CD14-positive monocyte (primary cell): ENCODE results near the gene LTBP2. TPM values are rescaled to one million over a fixed set of nuclear protein-coding genes. Genes with fewer than 3 reads are reported as not detected.

Experiments used
- DNase-seq, 3 donors: peaks; one replicate each; pipeline ENCODE4 v3.0.0-alpha.2; 2011 to 2022
- H2AFZ ChIP-seq: 2 replicates; pipeline ENCODE4 v1.6.0; 2012; ENCODE audit warnings: mild to moderate bottlenecking, low read depth, low read length, inconsistent platforms; ENCODE audit not compliant: insufficient read depth, poor library complexity, severe bottlenecking
- H3K27ac ChIP-seq, 2 donors: 1 replicate in 1 of 2; 2 replicates in 1 of 2; pipeline ENCODE4 v1.5.1; 2012 to 2013; ENCODE audit warnings: low read length in 2 of 2, control low read depth in 1 of 2, inconsistent platforms in 1 of 2, low read depth in 1 of 2, mild to moderate bottlenecking in 1 of 2
- H3K27me3 ChIP-seq, 2 donors: one replicate each; pipeline versions ENCODE4 v1.6.0 to v1.6.1; 2011 to 2013; ENCODE audit warnings: low read length in 2 of 2; ENCODE audit not compliant: control insufficient read depth in 2 of 2, insufficient read depth in 2 of 2
- H3K36me3 ChIP-seq, 2 donors: replicated peaks in 1 of 2; 1 replicate in 1 of 2; 2 replicates in 1 of 2; pipeline versions ENCODE4 v1.5.1 to v1.6.1; 2012 to 2013; ENCODE audit warnings: low read length in 2 of 2, control low read depth in 1 of 2, inconsistent platforms in 1 of 2, mild to moderate bottlenecking in 1 of 2; ENCODE audit not compliant: insufficient read depth in 2 of 2, control insufficient read depth in 1 of 2
- H3K4me1 ChIP-seq, 2 donors: 1 replicate in 1 of 2; 2 replicates in 1 of 2; pipeline versions ENCODE4 v1.5.1 to v1.6.1; 2012 to 2013; ENCODE audit warnings: low read length in 2 of 2, control low read depth in 1 of 2, inconsistent platforms in 1 of 2, mild to moderate bottlenecking in 1 of 2, moderate library complexity in 1 of 2; ENCODE audit not compliant: insufficient read depth in 2 of 2, control insufficient read depth in 1 of 2
- H3K4me2 ChIP-seq: replicated peaks from 2 replicates; pipeline ENCODE3; 2012; ENCODE audit warnings: low read length, moderate library complexity, mild to moderate bottlenecking; ENCODE audit not compliant: poor library complexity, severe bottlenecking; ENCODE audit errors: extremely low read depth
- H3K4me3 ChIP-seq, 3 experiments: fragments of 200-600 bp in 1 of 3; sonication (generic) in 1 of 3; replicated peaks in 1 of 3; 1 replicate in 2 of 3; 2 replicates in 1 of 3; pipeline ENCODE4 v1.5.1; 2011 to 2013; ENCODE audit warnings: low read length in 3 of 3, mild to moderate bottlenecking in 3 of 3, control low read depth in 2 of 3, low read depth in 2 of 3, inconsistent platforms in 1 of 3, moderate library complexity in 1 of 3
- H3K79me2 ChIP-seq: 2 replicates; pipeline ENCODE4 v1.6.0; 2012; ENCODE audit warnings: mild to moderate bottlenecking, control low read depth, inconsistent platforms, low read length, moderate library complexity; ENCODE audit not compliant: insufficient read depth
- H3K9ac ChIP-seq: 2 replicates; pipeline ENCODE4 v1.6.0; 2017; ENCODE audit warnings: low read length, mild to moderate bottlenecking; ENCODE audit not compliant: insufficient read depth, poor library complexity, severe bottlenecking
- H3K9me3 ChIP-seq, 2 donors: replicated peaks in 1 of 2; 1 replicate in 1 of 2; 2 replicates in 1 of 2; pipeline versions ENCODE4 v1.5.1 to v1.6.1; 2012 to 2013; ENCODE audit warnings: low read length in 2 of 2, control low read depth in 1 of 2; ENCODE audit not compliant: control insufficient read depth in 1 of 2, insufficient read depth in 1 of 2
- H4K20me1 ChIP-seq: 2 replicates; pipeline ENCODE4 v1.6.0; 2012; ENCODE audit warnings: mild to moderate bottlenecking, low read length, control low read depth, moderate library complexity; ENCODE audit not compliant: insufficient read depth
- H3K27ac Mint-ChIP-seq, 7 donors: one replicate each; pipeline ENCODE4 v1.8.0; 2020; ENCODE audit warnings: mild to moderate bottlenecking in 7 of 7, mixed read lengths in 7 of 7, moderate library complexity in 6 of 7, inconsistent platforms in 2 of 7
- H3K27me3 Mint-ChIP-seq, 3 donors: one replicate each; pipeline ENCODE4 v1.8.0; 2021 to 2022; ENCODE audit warnings: low read depth in 3 of 3, mild to moderate bottlenecking in 3 of 3, mixed read lengths in 3 of 3, moderate library complexity in 3 of 3, inconsistent platforms in 1 of 3
- H3K36me3 Mint-ChIP-seq, 2 donors: one replicate each; pipeline ENCODE4 v1.8.0; 2020; ENCODE audit warnings: mixed read lengths in 2 of 2, inconsistent platforms in 1 of 2, mild to moderate bottlenecking in 1 of 2
- H3K4me1 Mint-ChIP-seq: one replicate; pipeline ENCODE4 v1.8.0; 2020; ENCODE audit warnings: mild to moderate bottlenecking, mixed read lengths
- H3K4me3 Mint-ChIP-seq, 2 donors: one replicate each; pipeline ENCODE4 v1.8.0; 2020; ENCODE audit warnings: mild to moderate bottlenecking in 2 of 2, mixed read lengths in 2 of 2, moderate library complexity in 1 of 2
- H3K9me3 Mint-ChIP-seq, 7 donors: one replicate each; pipeline ENCODE4 v1.8.0; 2020 to 2022; ENCODE audit warnings: mixed read lengths in 7 of 7, mild to moderate bottlenecking in 6 of 7, moderate library complexity in 6 of 7, inconsistent platforms in 2 of 7
- CTCF ChIP-seq: fragments of 200-600 bp; IDR thresholded peaks from one replicate; pipeline ENCODE4 v1.8.0; 2022; ENCODE audit warnings: antibody characterized with exemption, mild to moderate bottlenecking
- WGBS: methylation state at CpG from one replicate; pipeline ENCODE4 v1.1.5; 2013; ENCODE audit warnings: missing lambda C conversion rate; ENCODE audit not compliant: insufficient coverage; 5-methylcytosine and 5-hydroxymethylcytosine counted together
- intact Hi-C, 2 donors: fragments of 100-400 bp; cut with micrococcal nuclease; formaldehyde crosslinking; loops; one replicate each; pipeline versions ENCODE4 v1.15.0 to v1.15.1; 2023
- polyA plus RNA-seq, 3 donors: library from polyadenylated mRNA; depleted of rRNA in 1 of 3; unstranded in 2 of 3; stranded (reverse) in 1 of 3; fragments of 300-500 nt in 2 of 3; fragments of >200 nt in 1 of 3; fragmentation: Illumina TruSeq in 2 of 3; gene quantifications; 1 replicate in 2 of 3; 2 replicates in 1 of 3; pipeline ENCODE4 v1.2.3, GENCODE V29; 2012 to 2021

The LTBP2 gene
- polyA plus RNA-seq, 3 donors = 0.04 to 0.24 (median 0.11) TPM

- no peaks in the 10 kb centered on the region for H4K20me1 ChIP-seq
- 100% methylated on average over 2 of the region's 3 CpGs for WGBS
- Mint-ChIP-seq H3K27me3 (peaks cover 0 to 9% (median 5%) of the 10 kb centered on the region in 3 donors), H3K4me3 (no peak overlapping the region), H3K9me3 (no peaks in the 10 kb centered on the region), H3K36me3 (no peaks in the 10 kb centered on the region), H3K4me1 (peaks cover 24% of the 10 kb centered on the region), H3K27ac (no peak overlapping the region)
- no peaks in the 10 kb centered on the region for H3K36me3 ChIP-seq
- no peak overlapping the region for H3K4me3 ChIP-seq
- H3K79me2 ChIP-seq = no peaks in the 10 kb centered on the region
- peaks cover 22 to 32% of the 10 kb centered on the region in 2 donors for H3K4me1 ChIP-seq
- H2AFZ ChIP-seq = no peak overlapping the region
- H3K27me3 ChIP-seq = peaks cover 0 to 5% of the 10 kb centered on the region in 2 donors
- no peak for DNase-seq
- no peak overlapping the region for H3K9ac ChIP-seq
- TF ChIP-seq CTCF = no peak
- H3K9me3 ChIP-seq = no peaks in the 10 kb centered on the region
- no peak overlapping the region for H3K4me2 ChIP-seq
- intact Hi-C loops = no loop called here
- no peak overlapping the region for H3K27ac ChIP-seq
These were observed 43.1 kb downstream of the LTBP2 start for GRCh38 chr14:74568911-74569310.

GRCh38 chr14:74568380-74568649 lies 43.7 kb downstream of the LTBP2 start:
- no peak overlapping the region for H3K4me3 ChIP-seq
- peaks cover 0 to 2% of the 10 kb centered on the region in 2 donors for H3K27me3 ChIP-seq
- no peaks in the 10 kb centered on the region for H3K36me3 Mint-ChIP-seq
- H3K4me1 ChIP-seq = peaks cover 22 to 32% of the 10 kb centered on the region in 2 donors
- H3K9me3 ChIP-seq = no peaks in the 10 kb centered on the region
- H3K79me2 ChIP-seq = no peaks in the 10 kb centered on the region
- H4K20me1 ChIP-seq = no peaks in the 10 kb centered on the region
- H3K36me3 ChIP-seq = no peaks in the 10 kb centered on the region
- H3K9me3 Mint-ChIP-seq = no peaks in the 10 kb centered on the region
- TF ChIP-seq CTCF = no peak
- H3K27ac Mint-ChIP-seq = no peak overlapping the region
- H3K27ac ChIP-seq = no peak overlapping the region
- peaks cover 0 to 9% (median 5%) of the 10 kb centered on the region in 3 donors for H3K27me3 Mint-ChIP-seq
- peaks cover 24% of the 10 kb centered on the region for H3K4me1 Mint-ChIP-seq
- no peak overlapping the region for H3K4me2 ChIP-seq
- intact Hi-C loops = no loop called here
- no peak overlapping the region for H3K4me3 Mint-ChIP-seq
- DNase-seq = no peak
- WGBS = 100% methylated on average over 2 of the region's 3 CpGs
- no peak overlapping the region for H3K9ac ChIP-seq
- H2AFZ ChIP-seq = no peak overlapping the region
